ENCODE data around the gene TUT4.

The TUT4 gene

GRCh38 chr1:52460694-52461093 is 92.2 kb downstream of the TUT4 start:
- no peak for DNase-seq

- no peak for DNase-seq
Measured at GRCh38 chr1:52455686-52456085, 97.2 kb downstream of the TUT4 start.

- no peak for DNase-seq
Measured at GRCh38 chr1:52454779-52455178, 98.1 kb downstream of the TUT4 start.

GRCh38 chr1:52454127-52454526 is 98.8 kb downstream of the TUT4 start:
- no peak for DNase-seq

- DNase-seq: no peak
Measured at GRCh38 chr1:52444463-52444862, 108.4 kb downstream of the TUT4 start.

- DNase-seq: no peak
Measured at GRCh38 chr1:52439976-52440375, 112.9 kb downstream of the TUT4 start.

- DNase-seq: no peak
Measured at GRCh38 chr1:52436817-52437216, 116.1 kb downstream of the TUT4 start.

- no peak for DNase-seq
Measured at GRCh38 chr1:52435650-52436049, 117.2 kb downstream of the TUT4 start.

- no peak for DNase-seq
Measured at GRCh38 chr1:52435211-52435610, 117.7 kb downstream of the TUT4 start.

- no peak for DNase-seq
Measured at GRCh38 chr1:52432807-52433206, 120.1 kb downstream of the TUT4 start.

GRCh38 chr1:52427152-52427551 is 125.7 kb downstream of the TUT4 start:
- no peak for DNase-seq

GRCh38 chr1:52426371-52426770 is 126.5 kb downstream of the TUT4 start:
- no peak for DNase-seq

- no peak for DNase-seq
Measured at GRCh38 chr1:52424813-52425212, 128.1 kb downstream of the TUT4 start.

- no peak for DNase-seq
Measured at GRCh38 chr1:52424231-52424636, 128.7 kb downstream of the TUT4 start.

- no peak for DNase-seq
Measured at GRCh38 chr1:52423771-52424170, 129.1 kb downstream of the TUT4 start.

- DNase-seq: no peak
Measured at GRCh38 chr1:52423055-52423454, 129.8 kb downstream of the TUT4 start.

- DNase-seq: no peak
Measured at GRCh38 chr1:52420713-52421112, 132.2 kb downstream of the TUT4 start.

GRCh38 chr1:52416811-52417210 is 136.1 kb downstream of the TUT4 start:
- DNase-seq: no peak

GRCh38 chr1:52414942-52415341 is 137.9 kb downstream of the TUT4 start:
- no peak for DNase-seq

- DNase-seq: no peak
Measured at GRCh38 chr1:52413410-52413989, 139.4 kb downstream of the TUT4 start.

- no peak for DNase-seq
Measured at GRCh38 chr1:52404975-52405338, 147.9 kb downstream of the TUT4 start.

GRCh38 chr1:52404116-52404974 is 148.5 kb downstream of the TUT4 start, which contains the start of the genes ORC1 and PRPF38A:
ORC1 (minus strand) TSS chr1:52404423; CDS start chr1:52402223, 2,200 bp downstream.
PRPF38A (plus strand) TSS chr1:52404602; CDS start chr1:52404750, 148 bp downstream.
- DNase-seq: peak; percentile 27 to 93 (median 88)

GRCh38 chr1:52403566-52404115 is 149.3 kb downstream of the TUT4 start:
- no peak for DNase-seq

- DNase-seq: no peak
Measured at GRCh38 chr1:52402860-52403240, 150.0 kb downstream of the TUT4 start.

Data from C1 segment of cervical spinal cord (tissue), 14 donors.